ENCODE results near the gene PNPLA1.

PNPLA1 gene

GRCh38 chr6:36285187-36285671, 15.4 kb downstream of the PNPLA1 start:
- no peak for DNase-seq (ENCODE audit: low spot score)

- DNase-seq (ENCODE audit: low spot score), result peak; percentile 2
Measured at GRCh38 chr6:36285797-36286196, 15.9 kb downstream of the PNPLA1 start.

- no peak for DNase-seq (ENCODE audit: low spot score)
Measured at GRCh38 chr6:36286858-36287257, 17.0 kb downstream of the PNPLA1 start.

GRCh38 chr6:36289281-36289878, 19.5 kb downstream of the PNPLA1 start:
- peak; percentile 72 for DNase-seq (ENCODE audit: low spot score)

GRCh38 chr6:36290668-36291620, 21.1 kb downstream of the PNPLA1 start:
- DNase-seq (ENCODE audit: low spot score), result peak; percentile 69

- DNase-seq (ENCODE audit: low spot score), result no peak
Measured at GRCh38 chr6:36292170-36292569, 22.3 kb downstream of the PNPLA1 start.

- no peak for DNase-seq (ENCODE audit: low spot score)
Measured at GRCh38 chr6:36296240-36296639, 26.4 kb downstream of the PNPLA1 start.

- no peak for DNase-seq (ENCODE audit: low spot score)
Measured at GRCh38 chr6:36297051-36297450, 27.2 kb downstream of the PNPLA1 start.

GRCh38 chr6:36297511-36297910, 27.7 kb downstream of the PNPLA1 start:
- no peak for DNase-seq (ENCODE audit: low spot score)

- DNase-seq (ENCODE audit: low spot score), result no peak
Measured at GRCh38 chr6:36298027-36298426, 28.2 kb downstream of the PNPLA1 start.

GRCh38 chr6:36301085-36301658, 31.3 kb downstream of the PNPLA1 start:
- DNase-seq (ENCODE audit: low spot score), result no peak

GRCh38 chr6:36301781-36302180, 31.9 kb downstream of the PNPLA1 start:
- DNase-seq (ENCODE audit: low spot score), result no peak

- DNase-seq (ENCODE audit: low spot score), result peak; percentile 90
Measured at GRCh38 chr6:36302227-36302976, 32.5 kb downstream of the PNPLA1 start.

- no peak for DNase-seq (ENCODE audit: low spot score)
Measured at GRCh38 chr6:36305885-36306284, 36.0 kb downstream of the PNPLA1 start.

- no peak for DNase-seq (ENCODE audit: low spot score)
Measured at GRCh38 chr6:36306375-36306774, 36.5 kb downstream of the PNPLA1 start.

- no peak for DNase-seq (ENCODE audit: low spot score)
Measured at GRCh38 chr6:36308514-36308913, 38.7 kb downstream of the PNPLA1 start.

GRCh38 chr6:36309203-36309602, 39.3 kb downstream of the PNPLA1 start:
- DNase-seq (ENCODE audit: low spot score), result no peak

- DNase-seq (ENCODE audit: low spot score), result no peak
Measured at GRCh38 chr6:36309900-36310299, 40.0 kb downstream of the PNPLA1 start.

GRCh38 chr6:36312854-36313648, 43.2 kb downstream of the PNPLA1 start:
- DNase-seq (ENCODE audit: low spot score), result no peak

- no peak for DNase-seq (ENCODE audit: low spot score)
Measured at GRCh38 chr6:36313649-36313936, 43.7 kb downstream of the PNPLA1 start.

GRCh38 chr6:36314221-36315014, 44.6 kb downstream of the PNPLA1 start:
- peak; percentile 54 for DNase-seq (ENCODE audit: low spot score)
